CD8-positive, alpha-beta memory T cell (primary cell): Measurements from ENCODE around the gene ZNF516. TPM values are rescaled to one million over a fixed set of nuclear protein-coding genes. Genes with fewer than 3 reads are reported as not detected.
"Not testable (repeated sequence)": the region's sequence is repeated elsewhere in the genome, so short reads cannot be mapped to it uniquely, and the experiment has no call there.

ENCODE experiments used
- CTCF ChIA-PET: fragments of 350-600 bp; sonication (Branson Sonifier 250); formaldehyde crosslinking; loops from one replicate; lab custom pipeline; 2021; ENCODE audit warnings: antibody characterized with exemption; lab: Charles Lee
- POLR2A ChIA-PET: fragments of 350-600 bp; sonication (Branson Sonifier 250); formaldehyde crosslinking; loops from one replicate; lab custom pipeline; 2021; ENCODE audit warnings: antibody characterized with exemption; lab: Charles Lee
- DNase-seq, 5 donors: peaks; one replicate each; pipeline versions ENCODE4 v3.0.0 to v3.0.0-alpha.2; 2020 to 2022; ENCODE audit warnings: mixed read lengths in 1 of 5
- H3K27ac ChIP-seq: one replicate; pipeline ENCODE4 v1.7.0; 2013; ENCODE audit warnings: low read depth, mild to moderate bottlenecking, low read length, moderate library complexity
- H3K27me3 ChIP-seq: 2 replicates; pipeline ENCODE4 v1.7.0; 2013; ENCODE audit warnings: low read length, mild to moderate bottlenecking; ENCODE audit not compliant: insufficient read depth, poor library complexity, severe bottlenecking
- H3K36me3 ChIP-seq: 2 replicates; pipeline ENCODE4 v1.7.0; 2013; ENCODE audit warnings: mild to moderate bottlenecking, low read length, moderate library complexity; ENCODE audit not compliant: insufficient read depth
- H3K4me1 ChIP-seq: 2 replicates; pipeline ENCODE4 v1.7.0; 2013; ENCODE audit warnings: mild to moderate bottlenecking, low read length, moderate library complexity; ENCODE audit not compliant: insufficient read depth
- H3K4me3 ChIP-seq: 2 replicates; pipeline ENCODE4 v1.7.0; 2013; ENCODE audit warnings: mild to moderate bottlenecking, low read length
- H3K9me3 ChIP-seq: 2 replicates; pipeline ENCODE4 v1.7.0; 2013; ENCODE audit warnings: mild to moderate bottlenecking, low read length
- H3K27ac Mint-ChIP-seq, 8 donors: one replicate each; pipeline ENCODE4 v1.8.0; 2020 to 2021; ENCODE audit warnings: mixed read lengths in 8 of 8, mild to moderate bottlenecking in 6 of 8, inconsistent platforms in 3 of 8, moderate library complexity in 3 of 8
- H3K27me3 Mint-ChIP-seq, 2 donors: one replicate each; pipeline ENCODE4 v1.8.0; 2020 to 2021; ENCODE audit warnings: mixed read lengths in 2 of 2, mild to moderate bottlenecking in 1 of 2, moderate library complexity in 1 of 2
- H3K36me3 Mint-ChIP-seq, 3 donors: one replicate each; pipeline ENCODE4 v1.8.0; 2020 to 2021; ENCODE audit warnings: mixed read lengths in 3 of 3, inconsistent platforms in 1 of 3, mild to moderate bottlenecking in 1 of 3
- H3K4me1 Mint-ChIP-seq, 3 donors: one replicate each; pipeline ENCODE4 v1.8.0; 2020 to 2021; ENCODE audit warnings: mixed read lengths in 3 of 3, inconsistent platforms in 1 of 3, mild to moderate bottlenecking in 1 of 3
- H3K4me3 Mint-ChIP-seq, 7 donors: one replicate each; pipeline ENCODE4 v1.8.0; 2020 to 2021; ENCODE audit warnings: mixed read lengths in 7 of 7, mild to moderate bottlenecking in 6 of 7, moderate library complexity in 4 of 7, inconsistent platforms in 2 of 7
- H3K9me3 Mint-ChIP-seq, 5 donors: one replicate each; pipeline ENCODE4 v1.8.0; 2020 to 2022; ENCODE audit warnings: mixed read lengths in 5 of 5, mild to moderate bottlenecking in 3 of 5, moderate library complexity in 2 of 5, inconsistent platforms in 1 of 5
- polyA plus RNA-seq: library from polyadenylated mRNA; unstranded; fragments of 300-500 nt; fragmentation: Illumina TruSeq; gene quantifications from one replicate; pipeline ENCODE4 v1.2.3, GENCODE V29; 2021
- total RNA-seq, 2 experiments: library from RNA; stranded (reverse); gene quantifications; one replicate each; pipeline ENCODE4 v1.2.3, GENCODE V29; 2021

The ZNF516 gene
- total RNA-seq (1 to 10 TPM; 1.3 to 1.6 TPM), polyA plus RNA-seq (1.9 TPM)

DNA sequence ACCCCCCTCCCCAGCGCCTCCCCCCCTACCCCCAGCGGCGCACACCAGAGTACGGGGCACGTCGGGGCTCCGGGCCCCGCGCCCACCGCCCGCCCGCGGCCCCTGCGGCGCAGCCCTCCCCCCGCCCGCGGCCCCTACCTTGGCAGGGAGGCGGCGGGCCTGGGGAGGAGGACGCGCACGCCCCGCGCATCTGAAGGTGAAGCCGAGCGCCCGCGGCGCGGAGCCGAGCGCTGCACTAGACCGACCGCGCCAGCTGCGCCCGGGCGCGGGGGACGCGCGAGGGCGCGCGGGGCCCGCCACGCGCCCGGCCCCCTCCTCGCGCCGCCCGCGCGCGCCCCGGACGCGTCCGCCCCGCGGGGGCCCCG is at the start of gene ZNF516:
Gene ZNF516, minus strand, starts transcription at position 237 of the 365 bp plus-strand sequence. CDS start 52,188 bp downstream, outside the sequence.
- Histone ChIP-seq H3K27ac (no peak within 1 kb of the TSS), H3K4me3 (peak within 1 kb of the TSS; percentile 84), H3K4me1 (peaks cover 7% of the 10 kb centered on the region), H3K27me3 (peaks cover 7% of the 10 kb centered on the region), H3K36me3 (no peaks in the 10 kb centered on the region), H3K9me3 (no peaks in the 10 kb centered on the region)
- H3K27ac Mint-ChIP-seq: peak within 1 kb of the TSS in 4 of 8 donors; percentile 50 to 78 (median 60)
- H3K36me3 Mint-ChIP-seq: no peaks in the 10 kb centered on the region
- POLR2A ChIA-PET: no interaction called here
- peak within 1 kb of the TSS; percentile 81 to 92 (median 88) for H3K4me3 Mint-ChIP-seq
- peaks cover 0 to 3% (median 0%) of the 10 kb centered on the region in 5 donors for H3K9me3 Mint-ChIP-seq
- peaks cover 40 to 77% of the 10 kb centered on the region in 2 donors for H3K27me3 Mint-ChIP-seq
- peaks cover 33 to 47% (median 34%) of the 10 kb centered on the region in 3 donors for H3K4me1 Mint-ChIP-seq
- DNase-seq: peak in 1 of 5 donors; percentile 31
- CTCF ChIA-PET: no interaction called here

DNA sequence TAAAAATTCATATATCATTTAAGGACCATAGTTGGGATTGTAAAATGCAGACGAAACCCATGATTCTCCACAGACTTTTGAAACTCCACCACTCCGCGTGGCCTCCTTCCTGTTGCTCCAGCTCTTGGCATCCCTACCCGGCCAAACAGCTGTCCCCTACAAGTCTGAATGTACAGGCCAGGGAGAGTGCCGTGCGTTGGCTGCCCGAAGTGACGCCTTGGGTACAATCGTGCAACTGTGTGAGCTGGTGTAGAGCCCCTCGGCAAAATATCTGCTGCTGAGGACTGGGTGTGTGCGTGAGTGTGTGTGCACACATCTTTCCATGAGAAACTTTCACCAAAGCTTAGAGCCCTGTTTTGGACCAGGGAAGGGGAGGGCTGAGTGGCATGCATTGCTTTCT is 43.8 kb upstream of the ZNF516 start:
- ChIA-PET POLR2A (no interaction called here), CTCF (no interaction called here)
- no peaks in the 10 kb centered on the region for H3K27me3 ChIP-seq
- no peaks in the 10 kb centered on the region for H3K4me1 Mint-ChIP-seq
- H3K36me3 ChIP-seq: no peaks in the 10 kb centered on the region
- no peak overlapping the region for H3K27ac Mint-ChIP-seq
- no peak overlapping the region for H3K4me3 ChIP-seq
- H3K4me1 ChIP-seq: no peaks in the 10 kb centered on the region
- peaks cover 2 to 18% of the 10 kb centered on the region in 2 donors for H3K27me3 Mint-ChIP-seq
- peaks cover 0 to 4% (median 0%) of the 10 kb centered on the region in 5 donors for H3K9me3 Mint-ChIP-seq
- no peaks in the 10 kb centered on the region for H3K9me3 ChIP-seq
- H3K4me3 Mint-ChIP-seq: no peak overlapping the region
- H3K36me3 Mint-ChIP-seq: no peaks in the 10 kb centered on the region
- DNase-seq: no peak
- H3K27ac ChIP-seq: no peak overlapping the region

GRCh38 chr18:76537621-76538020 is 42.6 kb upstream of the ZNF516 start:
- no peaks in the 10 kb centered on the region for H3K36me3 ChIP-seq
- no peak overlapping the region for H3K27ac ChIP-seq
- POLR2A ChIA-PET: no interaction called here
- no peak overlapping the region for H3K27ac Mint-ChIP-seq
- peaks cover 0 to 4% (median 0%) of the 10 kb centered on the region in 5 donors for H3K9me3 Mint-ChIP-seq
- H3K4me3 Mint-ChIP-seq: no peak overlapping the region
- H3K27me3 Mint-ChIP-seq: peaks cover 2 to 18% of the 10 kb centered on the region in 2 donors
- no peaks in the 10 kb centered on the region for H3K36me3 Mint-ChIP-seq
- H3K27me3 ChIP-seq: no peaks in the 10 kb centered on the region
- H3K4me3 ChIP-seq: no peak overlapping the region
- CTCF ChIA-PET: no interaction called here
- no peaks in the 10 kb centered on the region for H3K9me3 ChIP-seq
- H3K4me1 ChIP-seq: no peaks in the 10 kb centered on the region
- no peak for DNase-seq
- H3K4me1 Mint-ChIP-seq: no peaks in the 10 kb centered on the region

DNA sequence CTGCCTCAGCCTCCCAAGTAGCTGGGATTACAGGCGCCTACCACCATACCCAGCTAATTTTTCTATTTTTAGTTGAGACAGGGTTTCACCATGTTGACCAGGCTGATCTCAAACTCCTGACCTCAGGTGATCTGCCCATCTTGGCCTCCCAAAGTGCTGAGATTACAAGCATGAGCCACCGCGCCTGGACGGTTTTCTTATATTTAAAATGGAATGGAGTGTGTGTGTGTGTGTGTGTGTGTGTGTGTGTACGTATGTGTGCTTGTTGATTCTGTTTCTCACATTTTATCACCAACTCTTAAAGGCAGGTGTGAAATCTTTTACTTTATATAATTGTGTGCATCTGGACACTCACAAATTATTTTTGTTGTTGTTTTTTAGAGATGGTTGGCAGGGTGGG is 41.6 kb upstream of the ZNF516 start:
- H3K36me3 Mint-ChIP-seq, H3K4me1 Mint-ChIP-seq, H3K4me3 ChIP-seq, CTCF ChIA-PET, H3K27ac Mint-ChIP-seq, DNase-seq, H3K4me1 ChIP-seq, H3K9me3 Mint-ChIP-seq, POLR2A ChIA-PET, H3K36me3 ChIP-seq, H3K9me3 ChIP-seq, H3K4me3 Mint-ChIP-seq, H3K27ac ChIP-seq, H3K27me3 ChIP-seq: not testable (repeated sequence)
- peaks cover 2 to 18% of the 10 kb centered on the region in 2 donors for H3K27me3 Mint-ChIP-seq

- Mint-ChIP-seq H3K4me3 (no peak overlapping the region), H3K27ac (no peak overlapping the region), H3K27me3 (peaks cover 4 to 13% of the 10 kb centered on the region in 2 donors), H3K9me3 (peaks cover 0 to 7% (median 0%) of the 10 kb centered on the region in 5 donors), H3K4me1 (peaks cover 5 to 11% (median 8%) of the 10 kb centered on the region in 3 donors), H3K36me3 (no peaks in the 10 kb centered on the region)
- CTCF ChIA-PET: no interaction called here
- H3K4me1 ChIP-seq: no peaks in the 10 kb centered on the region
- no peak overlapping the region for H3K27ac ChIP-seq
- H3K4me3 ChIP-seq: no peak overlapping the region
- H3K36me3 ChIP-seq: no peaks in the 10 kb centered on the region
- no peak for DNase-seq
- H3K9me3 ChIP-seq: no peaks in the 10 kb centered on the region
- peaks cover 1% of the 10 kb centered on the region for H3K27me3 ChIP-seq
- POLR2A ChIA-PET: no interaction called here
Observed at GRCh38 chr18:76532875-76533274, 37.8 kb upstream of the ZNF516 start.

GRCh38 chr18:76530846-76531245 is 35.8 kb upstream of the ZNF516 start:
- H3K36me3 Mint-ChIP-seq: no peaks in the 10 kb centered on the region
- peaks cover 5 to 11% (median 8%) of the 10 kb centered on the region in 3 donors for H3K4me1 Mint-ChIP-seq
- no peak overlapping the region for H3K4me3 ChIP-seq
- no peak for DNase-seq
- H3K27me3 ChIP-seq: peaks cover 6% of the 10 kb centered on the region
- H3K27ac ChIP-seq: no peak overlapping the region
- peaks cover 0 to 7% (median 0%) of the 10 kb centered on the region in 5 donors for H3K9me3 Mint-ChIP-seq
- H3K36me3 ChIP-seq: no peaks in the 10 kb centered on the region
- peaks cover 6 to 24% of the 10 kb centered on the region in 2 donors for H3K27me3 Mint-ChIP-seq
- no peak overlapping the region for H3K27ac Mint-ChIP-seq
- CTCF ChIA-PET: no interaction called here
- no peaks in the 10 kb centered on the region for H3K4me1 ChIP-seq
- POLR2A ChIA-PET: no interaction called here
- H3K9me3 ChIP-seq: no peaks in the 10 kb centered on the region
- no peak overlapping the region for H3K4me3 Mint-ChIP-seq

DNA sequence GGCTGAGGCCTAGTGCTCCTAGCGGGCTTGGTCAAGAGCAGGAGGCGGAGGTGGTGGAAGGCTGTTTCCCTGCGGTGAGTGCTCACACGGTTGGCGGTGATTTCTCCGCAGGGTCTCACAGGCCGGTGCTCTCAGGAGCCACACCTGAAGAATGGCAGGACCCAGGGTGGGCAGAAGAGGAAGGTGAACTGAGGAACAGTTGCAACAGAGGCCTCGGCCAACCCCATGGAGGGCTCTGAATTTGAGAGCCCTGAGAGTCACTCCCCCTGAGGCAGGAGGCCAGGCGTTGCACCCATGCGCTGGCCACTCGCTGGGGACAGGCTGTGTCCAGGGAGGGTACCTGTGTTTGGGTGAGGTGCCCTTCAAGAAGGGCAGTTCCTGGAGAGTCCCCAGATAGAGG is 35.3 kb upstream of the ZNF516 start:
- peaks cover 7 to 11% (median 9%) of the 10 kb centered on the region in 3 donors for H3K4me1 Mint-ChIP-seq
- Histone ChIP-seq H3K27ac (no peak overlapping the region), H3K9me3 (no peaks in the 10 kb centered on the region), H3K27me3 (peaks cover 6% of the 10 kb centered on the region), H3K4me3 (no peak overlapping the region), H3K36me3 (no peaks in the 10 kb centered on the region), H3K4me1 (no peaks in the 10 kb centered on the region)
- no peak overlapping the region for H3K27ac Mint-ChIP-seq
- H3K36me3 Mint-ChIP-seq: no peaks in the 10 kb centered on the region
- CTCF ChIA-PET: no interaction called here
- peaks cover 7 to 26% of the 10 kb centered on the region in 2 donors for H3K27me3 Mint-ChIP-seq
- POLR2A ChIA-PET: no interaction called here
- H3K4me3 Mint-ChIP-seq: no peak overlapping the region
- H3K9me3 Mint-ChIP-seq: peaks cover 0 to 7% (median 0%) of the 10 kb centered on the region in 5 donors
- no peak for DNase-seq

DNA sequence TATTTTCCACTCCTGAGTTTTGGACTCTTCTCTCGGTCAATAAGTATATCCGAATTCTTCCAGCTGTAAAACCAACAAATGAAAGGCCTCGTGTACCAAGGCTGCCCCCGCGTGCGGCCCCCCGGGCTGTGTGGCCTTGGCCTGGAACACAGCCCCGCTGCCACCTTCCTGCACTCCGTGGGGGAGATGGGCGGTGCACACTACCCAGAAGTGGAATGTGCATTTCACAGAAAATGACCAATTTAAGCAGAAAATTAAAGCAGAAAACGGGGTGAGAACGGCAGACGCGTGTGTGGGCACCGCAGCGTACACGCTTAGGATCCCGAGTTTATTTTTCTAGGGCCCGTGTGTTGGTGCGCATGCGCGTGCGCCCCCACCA is 34.4 kb upstream of the ZNF516 start:
- Histone ChIP-seq H3K4me1 (no peaks in the 10 kb centered on the region), H3K36me3 (no peaks in the 10 kb centered on the region), H3K27ac (no peak overlapping the region), H3K4me3 (no peak overlapping the region), H3K9me3 (no peaks in the 10 kb centered on the region), H3K27me3 (peaks cover 6% of the 10 kb centered on the region)
- no peak overlapping the region for H3K27ac Mint-ChIP-seq
- peaks cover 0 to 3% (median 0%) of the 10 kb centered on the region in 5 donors for H3K9me3 Mint-ChIP-seq
- CTCF ChIA-PET: no interaction called here
- H3K4me3 Mint-ChIP-seq: peak overlapping the region in 4 of 7 donors; percentile 55 to 75 (median 64)
- no peaks in the 10 kb centered on the region for H3K36me3 Mint-ChIP-seq
- POLR2A ChIA-PET: no interaction called here
- peaks cover 10 to 28% of the 10 kb centered on the region in 2 donors for H3K27me3 Mint-ChIP-seq
- peaks cover 11 to 13% (median 11%) of the 10 kb centered on the region in 3 donors for H3K4me1 Mint-ChIP-seq
- DNase-seq: no peak
